GM19455 (cell line): ENCODE data around the gene SPACA5B.
"Not testable (repeated sequence)": the region's sequence is repeated elsewhere in the genome, so short reads cannot be mapped to it uniquely, and the experiment has no call there.

Experiments
- ATAC-seq: cut with Tn5 transposase; IDR thresholded peaks from one replicate; pipeline ENCODE4 v1.9.1; 2021; ENCODE audit not compliant: unreplicated experiment

SPACA5B gene

DNA sequence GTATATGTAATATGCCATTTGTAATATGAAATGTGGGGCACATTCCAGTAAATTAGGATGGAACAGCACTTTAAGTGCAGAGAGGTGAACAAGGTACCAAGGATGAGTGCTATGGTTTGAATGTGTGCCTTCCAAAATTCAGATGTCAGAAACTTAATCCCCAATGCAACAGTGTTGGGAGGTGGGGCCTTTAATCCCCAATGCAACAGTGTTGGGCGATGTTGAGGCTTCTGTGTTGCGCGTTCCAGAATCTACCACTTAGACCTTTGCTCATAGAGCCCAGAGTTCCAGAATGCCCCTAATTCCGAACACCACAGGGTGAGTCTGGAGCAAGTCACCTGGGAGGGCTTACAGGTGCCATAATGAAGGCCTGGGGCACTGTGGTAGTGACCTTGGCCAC, at the start of gene SPACA5B:
Gene SPACA5B (plus strand): TSS at position 301 of the 400 bp plus-strand sequence. CDS start 62 bp downstream, at position 363.
- ATAC-seq, result not testable (repeated sequence)

GRCh38 chrX:48083212-48083611, 47.2 kb upstream of the SPACA5B start:
- peak; percentile 66 for ATAC-seq

DNA sequence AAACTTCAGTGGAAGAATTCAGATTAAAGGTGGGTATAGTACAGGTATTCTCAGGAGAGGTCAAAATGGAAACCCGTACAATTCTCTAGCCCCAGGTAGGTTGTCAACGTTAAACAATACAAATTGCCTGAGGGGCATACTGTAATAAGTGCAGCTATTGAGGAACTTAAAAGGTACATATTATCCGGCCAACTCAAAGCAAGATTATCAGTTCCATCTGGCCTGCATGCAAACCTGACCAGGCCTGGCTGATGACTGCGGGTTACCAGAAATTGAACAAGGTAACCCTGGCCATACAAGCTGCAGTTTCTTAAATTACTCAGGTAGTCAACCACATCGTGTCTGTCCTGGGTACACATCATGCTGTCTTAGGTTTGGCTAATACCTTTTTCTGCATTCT, 46.7 kb upstream of the SPACA5B start:
- no peak for ATAC-seq

GRCh38 chrX:48086082-48086481, 44.3 kb upstream of the SPACA5B start:
- ATAC-seq, result no peak

DNA sequence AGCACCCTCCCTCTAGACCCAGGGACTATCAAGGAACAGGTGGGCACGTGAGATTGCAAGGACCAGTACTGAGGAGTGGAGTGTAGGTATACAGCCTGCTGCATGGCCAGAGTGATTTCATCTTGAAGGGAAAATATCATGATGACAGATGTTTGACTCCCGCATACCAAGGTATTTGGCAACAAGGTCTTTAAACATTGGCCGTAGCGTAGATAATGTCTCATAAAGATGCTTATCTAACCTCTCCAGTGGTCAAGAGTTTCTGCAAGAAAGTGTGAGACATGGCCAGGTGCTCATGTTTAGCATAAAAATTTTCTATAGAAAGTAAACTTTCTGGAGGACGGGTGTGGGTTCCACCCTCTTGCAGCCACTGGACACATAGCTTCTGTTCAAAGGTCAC, 40.3 kb upstream of the SPACA5B start:
- no peak for ATAC-seq

- ATAC-seq, result not testable (repeated sequence)
Measured at GRCh38 chrX:48092558-48092957, 37.9 kb upstream of the SPACA5B start.

- no peak for ATAC-seq
Measured at GRCh38 chrX:48101443-48101842, 29.0 kb upstream of the SPACA5B start.

- no peak for ATAC-seq
Measured at GRCh38 chrX:48102874-48103374, 27.5 kb upstream of the SPACA5B start.

GRCh38 chrX:48107717-48108116, 22.7 kb upstream of the SPACA5B start:
- no peak for ATAC-seq

DNA sequence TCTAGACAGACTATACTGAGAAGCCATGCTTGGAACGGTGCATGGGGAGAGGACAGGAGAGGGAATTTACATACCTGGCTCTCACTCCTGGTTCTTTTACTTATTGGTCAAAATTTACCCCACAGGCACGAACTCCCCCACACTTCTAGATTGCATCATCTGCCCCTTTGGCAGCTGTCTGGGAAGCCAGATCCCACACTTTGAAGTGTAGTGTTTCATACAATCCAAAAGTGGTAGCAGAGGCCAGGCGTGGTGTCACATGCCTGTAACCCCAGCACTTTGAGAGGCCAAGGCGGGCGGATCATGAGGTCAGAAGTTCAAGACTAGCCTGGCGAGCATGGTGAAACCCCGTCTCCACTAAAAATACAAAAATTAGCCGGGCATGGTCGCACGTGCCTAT, 5.1 kb upstream of the SPACA5B start:
- ATAC-seq, result not testable (repeated sequence)

- not testable (repeated sequence) for ATAC-seq
Measured at GRCh38 chrX:48132308-48132844, 1.9 kb downstream of the SPACA5B start.

DNA sequence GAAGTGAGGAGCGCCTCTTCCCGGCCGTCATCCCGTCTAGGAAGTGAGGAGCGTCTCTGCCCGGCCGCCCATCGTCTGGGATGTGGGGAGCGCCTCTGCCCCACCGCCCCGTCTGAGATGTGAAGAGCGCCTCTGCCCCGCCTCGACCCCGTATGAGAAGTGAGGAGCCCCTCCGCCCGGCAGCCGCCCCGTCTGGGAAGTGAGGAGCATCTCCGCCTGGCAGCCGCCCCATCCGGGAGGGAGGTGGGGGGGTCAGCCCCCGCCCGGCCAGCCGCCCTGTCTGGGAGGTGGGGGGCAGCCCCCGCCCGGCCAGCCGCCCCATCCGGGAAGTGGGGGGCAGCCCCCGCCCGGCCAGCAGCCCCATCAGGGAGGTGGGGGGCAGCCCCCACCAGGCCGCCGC, 8.7 kb downstream of the SPACA5B start:
- not testable (repeated sequence) for ATAC-seq

DNA sequence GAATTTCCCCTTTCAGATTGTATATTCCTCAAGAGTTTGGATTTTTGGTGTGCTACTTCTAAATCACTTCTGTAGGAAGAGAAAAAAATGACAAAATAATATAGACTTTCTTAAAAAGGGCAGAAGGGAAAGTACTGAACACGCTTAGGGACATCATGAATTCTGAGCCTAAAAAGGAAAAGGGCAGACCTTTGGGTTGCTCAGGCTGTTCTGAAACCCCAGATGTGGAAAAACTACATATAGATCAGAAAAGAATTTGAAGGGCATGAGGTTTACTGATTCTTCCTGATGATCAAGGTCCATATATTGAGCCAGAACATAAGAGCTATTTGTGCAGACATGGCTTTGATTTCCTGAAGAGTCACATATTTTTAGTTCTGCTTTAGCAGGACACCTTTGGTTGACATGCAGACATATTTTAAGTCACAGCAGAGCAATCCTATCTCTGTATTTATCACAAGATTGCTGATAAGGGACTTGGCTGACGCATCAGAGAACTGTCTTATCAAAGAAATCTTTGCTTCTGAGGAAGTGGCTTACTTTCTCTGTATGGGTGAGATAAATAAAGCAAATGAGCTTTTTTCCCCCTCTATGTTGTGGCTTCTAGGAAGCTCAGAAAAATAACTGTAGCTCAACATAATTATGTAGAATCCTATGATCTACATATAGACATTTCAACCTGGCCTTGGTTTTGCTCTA, 11.5 kb downstream of the SPACA5B start:
- not testable (repeated sequence) for ATAC-seq

GRCh38 chrX:48142697-48143096, 12.3 kb downstream of the SPACA5B start:
- ATAC-seq, result not testable (repeated sequence)

DNA sequence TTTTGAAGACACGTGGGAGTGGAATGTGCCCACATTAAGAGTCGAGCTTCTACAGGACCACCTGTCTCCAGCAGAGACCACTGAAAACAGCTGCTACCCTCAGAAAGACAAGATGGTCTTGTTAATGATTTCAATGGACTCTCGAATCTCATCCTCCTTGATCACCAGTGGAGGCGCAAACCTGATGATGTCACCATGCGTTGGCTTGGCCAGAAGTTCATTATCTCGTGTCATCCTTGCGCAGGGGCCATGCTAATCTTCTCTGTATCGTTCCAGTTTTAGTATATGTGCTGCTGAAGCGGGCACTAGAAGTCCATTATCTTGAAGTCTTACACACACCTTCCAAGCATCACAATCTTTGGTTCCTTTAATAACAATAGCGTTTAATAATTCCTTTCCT, 23.3 kb downstream of the SPACA5B start:
- no peak for ATAC-seq

DNA sequence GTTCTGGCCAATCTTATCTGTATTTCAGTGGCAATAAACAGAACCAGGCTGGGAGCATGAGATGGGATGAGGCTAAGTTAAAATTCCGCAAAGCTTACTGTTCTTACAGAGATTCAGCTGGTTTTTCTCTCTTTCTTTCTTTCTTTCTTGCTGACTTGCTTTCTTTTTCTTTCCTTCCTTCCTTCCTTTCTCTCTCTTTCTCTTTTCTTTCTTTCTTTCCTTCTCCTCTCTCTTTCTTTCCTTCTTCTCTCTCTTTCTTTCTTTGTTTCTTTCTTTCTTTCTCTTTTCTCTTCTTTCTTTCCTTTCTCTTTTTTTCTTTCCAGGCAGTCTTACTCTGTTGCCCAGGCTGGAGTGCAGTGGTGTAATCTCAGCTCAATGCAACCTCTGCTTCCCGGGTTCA, 24.4 kb downstream of the SPACA5B start:
- no peak for ATAC-seq

DNA sequence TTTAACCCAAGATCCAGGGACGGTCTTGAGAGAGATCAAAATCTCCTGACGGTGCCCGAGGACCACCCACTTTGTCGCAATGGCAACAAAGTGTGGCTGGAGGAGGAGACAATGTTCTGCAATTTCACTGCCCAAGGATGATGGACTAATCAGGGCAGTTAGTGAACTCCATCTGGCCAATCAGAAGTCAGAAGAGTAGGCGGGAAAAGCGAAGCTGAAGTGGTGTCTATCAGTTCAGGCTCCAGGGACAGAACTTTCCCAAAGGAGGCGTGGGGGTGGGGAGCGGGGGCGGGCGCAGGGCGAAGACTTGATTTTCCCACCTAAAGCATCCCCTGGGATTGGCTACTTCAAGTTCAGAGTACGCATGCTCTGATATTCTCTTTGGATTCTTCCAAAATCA, 25.6 kb downstream of the SPACA5B start:
- no peak for ATAC-seq

- ATAC-seq, result no peak
Measured at GRCh38 chrX:48165241-48165640, 34.8 kb downstream of the SPACA5B start.

DNA sequence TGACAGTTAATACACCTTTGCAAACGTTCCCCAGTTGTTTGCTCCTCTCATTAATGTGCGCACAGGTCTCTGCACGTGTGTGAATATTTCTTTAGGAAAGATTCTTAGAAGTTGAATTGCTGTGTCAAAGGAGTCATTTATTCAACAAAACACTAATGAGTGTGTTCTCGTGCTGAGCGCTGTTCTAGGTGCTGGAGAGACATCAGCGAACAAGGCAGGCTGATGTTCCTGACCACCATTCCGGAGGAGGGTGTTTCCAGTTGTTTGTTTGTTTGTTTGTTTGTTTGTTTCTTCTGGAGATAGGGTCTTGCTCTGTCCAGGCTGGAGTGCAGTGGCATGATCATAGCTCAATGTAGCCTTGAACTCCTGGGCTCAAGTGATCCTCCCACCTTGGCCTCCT, 35.9 kb downstream of the SPACA5B start:
- not testable (repeated sequence) for ATAC-seq

- ATAC-seq, result no peak
Measured at GRCh38 chrX:48179691-48180090, 49.3 kb downstream of the SPACA5B start.

- ATAC-seq, result no peak
Measured at GRCh38 chrX:48180811-48181210, 50.4 kb downstream of the SPACA5B start.

DNA sequence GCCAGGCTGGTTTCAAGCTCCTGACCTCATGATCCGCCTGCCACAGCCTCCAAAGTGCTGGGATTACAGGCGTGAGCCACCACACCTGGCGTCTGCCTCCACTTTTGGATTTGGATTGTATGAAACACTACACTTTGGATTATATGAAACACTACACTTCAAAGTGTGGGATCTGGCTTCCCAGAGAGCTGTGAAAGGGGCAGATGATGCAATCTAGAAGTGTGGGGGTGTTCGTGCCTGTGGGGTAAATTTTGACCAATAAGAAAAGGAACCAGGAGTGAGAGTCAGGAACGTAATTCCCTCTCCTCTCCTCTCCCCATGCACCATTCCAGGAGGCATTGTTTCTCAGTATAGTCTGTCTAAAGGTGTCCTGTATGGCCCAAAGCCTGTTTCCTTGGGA, 51.5 kb downstream of the SPACA5B start:
- not testable (repeated sequence) for ATAC-seq
